PC-3 (cell line): ENCODE measurements around the gene SMARCD3. TPM values are rescaled to one million over a fixed set of nuclear protein-coding genes. Genes with fewer than 3 reads are reported as not detected.

ENCODE experiments used
- ATAC-seq: fragments of 200-7000 bp; cut with Tn5 transposase; 2 replicates; pipeline ENCODE4 v1.9.1; 2020; ENCODE audit warnings: mild to moderate bottlenecking, moderate library complexity
- BruUV-seq: library from RNA; stranded (reverse); fragments of 400-500 nt; replicated peaks from 2 replicates; lab custom pipeline; 2021; lab: Mats Ljungman, UMichigan
- CTCF ChIA-PET: fragments of 300-600 bp; sonication (Branson Sonifier 250); formaldehyde crosslinking; loops from one replicate; lab custom pipeline; 2022; ENCODE audit warnings: antibody characterized with exemption; lab: Charles Lee
- POLR2A ChIA-PET: fragments of 300-600 bp; sonication (Branson Sonifier 250); formaldehyde crosslinking; loops from one replicate; lab custom pipeline; 2022; ENCODE audit warnings: antibody characterized with exemption; ENCODE audit not compliant: unreplicated experiment; lab: Charles Lee
- DNase-seq: peaks from one replicate; pipeline ENCODE4 v3.0.0-alpha.2; 2015
- H2AFZ ChIP-seq: fragments of 300-600 bp; sonication (generic); 2 replicates; pipeline ENCODE4 v1.6.0; 2016; ENCODE audit warnings: antibody characterized with exemption, low read length
- H3F3A ChIP-seq: fragments of 300-600 bp; sonication (generic); one replicate; pipeline ENCODE4 v1.6.0; 2017; ENCODE audit warnings: antibody characterized with exemption, low read length, control low read depth, mild to moderate bottlenecking; ENCODE audit not compliant: unreplicated experiment
- H3K27ac ChIP-seq: fragments of 300-600 bp; sonication (generic); 2 replicates; pipeline ENCODE4 v1.5.1; 2016; ENCODE audit warnings: mild to moderate bottlenecking, low read length
- H3K27me3 ChIP-seq: fragments of 300-600 bp; sonication (generic); 2 replicates; pipeline ENCODE4 v1.6.1; 2016; ENCODE audit warnings: low read length, mixed read lengths
- H3K36me3 ChIP-seq: fragments of 300-600 bp; sonication (generic); 2 replicates; pipeline ENCODE4 v1.6.1; 2016; ENCODE audit warnings: low read depth, mixed run types, low read length, mixed read lengths
- H3K4me1 ChIP-seq: fragments of 300-600 bp; sonication (generic); 2 replicates; pipeline ENCODE4 v1.5.1; 2016; ENCODE audit warnings: low read length; ENCODE audit not compliant: insufficient read depth
- H3K4me2 ChIP-seq: fragments of 300-600 bp; sonication (generic); 2 replicates; pipeline ENCODE4 v1.6.0; 2016; ENCODE audit warnings: low read length
- H3K4me3 ChIP-seq: fragments of 300-600 bp; sonication (generic); 2 replicates; pipeline ENCODE4 v1.5.1; 2016; ENCODE audit warnings: mild to moderate bottlenecking, low read length, mixed read lengths
- H3K79me2 ChIP-seq: fragments of 300-600 bp; sonication (generic); 2 replicates; pipeline ENCODE4 v1.6.1; 2017; ENCODE audit warnings: low read length, mixed read lengths
- H3K9ac ChIP-seq: fragments of 300-600 bp; sonication (generic); 2 replicates; pipeline ENCODE4 v1.6.0; 2016; ENCODE audit warnings: mild to moderate bottlenecking, low read length
- H3K9me2 ChIP-seq: fragments of 300-600 bp; sonication (generic); replicated peaks from 2 replicates; pipeline ENCODE4 v1.6.1; 2016; ENCODE audit warnings: mixed run types, low read length, mixed read lengths
- H3K9me3 ChIP-seq: fragments of 300-600 bp; sonication (generic); 2 replicates; pipeline ENCODE4 v1.6.1; 2016; ENCODE audit warnings: low read length, mixed read lengths
- H4K20me1 ChIP-seq: fragments of 300-600 bp; sonication (generic); 2 replicates; pipeline ENCODE4 v1.6.1; 2016; ENCODE audit warnings: low read length, mixed read lengths
- EZH2 ChIP-seq: fragments of 300-600 bp; sonication (generic); IDR thresholded peaks from one replicate; pipeline ENCODE4 v1.6.1; 2017; ENCODE audit warnings: antibody characterized with exemption, mild to moderate bottlenecking, low read length; ENCODE audit not compliant: unreplicated experiment
- EZH2phosphoT487 ChIP-seq: fragments of 300-600 bp; sonication (generic); IDR thresholded peaks from 2 replicates; pipeline ENCODE4 v1.6.1; 2018; ENCODE audit warnings: mild to moderate bottlenecking, antibody characterized with exemption, low read length, borderline replicate concordance
- intact Hi-C: fragments of 100-400 bp; cut with micrococcal nuclease; formaldehyde crosslinking; loops from 2 replicates; pipeline ENCODE4 v1.9.0; 2023
- total RNA-seq: library from RNA; depleted of rRNA; stranded (reverse); fragments of >200 nt; gene quantifications from 2 replicates; pipeline ENCODE4 v1.2.3, GENCODE V29; 2014
- TF ChIP-seq, protein P1 (sequence below): fragments of 300-600 bp; sonication (generic); conservative IDR thresholded peaks from 2 replicates; pipeline ENCODE4 v1.5.1; 2017; ENCODE audit warnings: antibody characterized with exemption, low read depth, mild to moderate bottlenecking, low read length

Gene SMARCD3
- total RNA-seq, 1 experiment from 2014 or later: 9.1 TPM

- Histone ChIP-seq H3K9ac (no peak overlapping the region), H3K4me1 (no peaks in the 10 kb centered on the region), H3K27ac (no peak overlapping the region), H3K9me3 (no peaks in the 10 kb centered on the region), H3K4me3 (no peak overlapping the region), H3K4me2 (no peak overlapping the region), H3K79me2 (no peaks in the 10 kb centered on the region), H4K20me1 (no peaks in the 10 kb centered on the region), H2AFZ (no peak overlapping the region), H3K36me3 (no peaks in the 10 kb centered on the region), H3K9me2 (no peaks in the 10 kb centered on the region), H3K27me3 (peaks cover 17% of the 10 kb centered on the region; the same call in 1 of the 2 replicates), H3F3A (no peaks in the 10 kb centered on the region)
- intact Hi-C loops: no loop called here
- ChIA-PET POLR2A (no interaction called here), CTCF (no interaction called here)
- TF ChIP-seq EZH2 (no peak), EZH2phosphoT487 (no peak)
- TF ChIP-seq, protein P1, sequence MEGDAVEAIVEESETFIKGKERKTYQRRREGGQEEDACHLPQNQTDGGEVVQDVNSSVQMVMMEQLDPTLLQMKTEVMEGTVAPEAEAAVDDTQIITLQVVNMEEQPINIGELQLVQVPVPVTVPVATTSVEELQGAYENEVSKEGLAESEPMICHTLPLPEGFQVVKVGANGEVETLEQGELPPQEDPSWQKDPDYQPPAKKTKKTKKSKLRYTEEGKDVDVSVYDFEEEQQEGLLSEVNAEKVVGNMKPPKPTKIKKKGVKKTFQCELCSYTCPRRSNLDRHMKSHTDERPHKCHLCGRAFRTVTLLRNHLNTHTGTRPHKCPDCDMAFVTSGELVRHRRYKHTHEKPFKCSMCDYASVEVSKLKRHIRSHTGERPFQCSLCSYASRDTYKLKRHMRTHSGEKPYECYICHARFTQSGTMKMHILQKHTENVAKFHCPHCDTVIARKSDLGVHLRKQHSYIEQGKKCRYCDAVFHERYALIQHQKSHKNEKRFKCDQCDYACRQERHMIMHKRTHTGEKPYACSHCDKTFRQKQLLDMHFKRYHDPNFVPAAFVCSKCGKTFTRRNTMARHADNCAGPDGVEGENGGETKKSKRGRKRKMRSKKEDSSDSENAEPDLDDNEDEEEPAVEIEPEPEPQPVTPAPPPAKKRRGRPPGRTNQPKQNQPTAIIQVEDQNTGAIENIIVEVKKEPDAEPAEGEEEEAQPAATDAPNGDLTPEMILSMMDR: no peak
- DNase-seq (no peak), ATAC-seq (no peak)
- BruUV-seq: no TSS peak
These were observed 16.1 kb upstream of the SMARCD3 start for GRCh38 chr7:151264615-151265014.

GRCh38 chr7:151261529-151261928 lies 13.0 kb upstream of the SMARCD3 start:
- Histone ChIP-seq H3K9me2 (no peaks in the 10 kb centered on the region), H3F3A (no peaks in the 10 kb centered on the region), H2AFZ (no peak overlapping the region), H3K9me3 (no peaks in the 10 kb centered on the region), H3K4me3 (no peak overlapping the region), H3K4me2 (no peak overlapping the region), H4K20me1 (no peaks in the 10 kb centered on the region), H3K9ac (no peak overlapping the region), H3K4me1 (no peaks in the 10 kb centered on the region), H3K36me3 (no peaks in the 10 kb centered on the region), H3K27me3 (peaks cover 20% of the 10 kb centered on the region; the same call in 1 of the 2 replicates), H3K27ac (no peak overlapping the region), H3K79me2 (no peaks in the 10 kb centered on the region)
- ChIA-PET POLR2A (no interaction called here), CTCF (interaction anchor here (0.6 kb wide), 1 partner anchor 1342 kb away, joined by 3 read pairs; no protein-coding TSS in a partner anchor)
- no peak for ATAC-seq
- BruUV-seq: no TSS peak
- TF ChIP-seq, protein P1: no peak
- no peak for TF ChIP-seq EZH2phosphoT487
- TF ChIP-seq EZH2: no peak
- intact Hi-C loops: no loop called here
- DNase-seq: no peak

DNA sequence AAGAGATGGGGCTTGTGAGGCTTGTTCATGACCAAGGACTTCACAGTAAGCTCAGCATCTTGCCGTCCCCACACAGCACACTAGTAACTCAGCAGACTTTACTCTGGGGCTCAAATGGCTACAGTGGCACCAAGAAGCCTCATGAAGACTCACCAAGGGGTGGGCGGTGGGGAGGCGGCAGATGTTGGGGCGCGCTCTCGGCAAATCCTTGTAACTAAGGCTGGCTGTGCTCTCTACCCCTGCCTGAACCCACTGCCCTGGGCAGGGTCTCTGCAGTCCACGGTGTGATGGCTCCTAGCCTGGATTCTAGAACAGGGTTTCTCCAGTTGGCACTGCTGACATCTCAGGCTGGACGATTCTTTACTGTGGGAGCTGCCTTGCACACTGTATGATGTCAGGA lies 12.4 kb upstream of the SMARCD3 start:
- intact Hi-C loops: no loop called here
- no peaks in the 10 kb centered on the region for H3K36me3 ChIP-seq
- POLR2A ChIA-PET: no interaction called here
- CTCF ChIA-PET: interaction anchor here (0.6 kb wide), 1 partner anchor 1343 kb away, joined by 3 read pairs; no protein-coding TSS in a partner anchor
- no peaks in the 10 kb centered on the region for H4K20me1 ChIP-seq
- no peak overlapping the region for H3K9ac ChIP-seq
- H3K79me2 ChIP-seq: no peaks in the 10 kb centered on the region
- H3K4me3 ChIP-seq: no peak overlapping the region
- no peak for TF ChIP-seq EZH2phosphoT487
- no peak for TF ChIP-seq EZH2
- TF ChIP-seq, protein P1: no peak
- no peak overlapping the region for H2AFZ ChIP-seq
- peaks cover 20% of the 10 kb centered on the region; the same call in 1 of the 2 replicates for H3K27me3 ChIP-seq
- no peaks in the 10 kb centered on the region for H3K9me3 ChIP-seq
- H3F3A ChIP-seq: no peaks in the 10 kb centered on the region
- ATAC-seq: no peak
- BruUV-seq: no TSS peak
- H3K4me2 ChIP-seq: no peak overlapping the region
- H3K9me2 ChIP-seq: no peaks in the 10 kb centered on the region
- DNase-seq: no peak
- H3K4me1 ChIP-seq: no peaks in the 10 kb centered on the region
- no peak overlapping the region for H3K27ac ChIP-seq
